HG02571 (cell line): Measurements from ENCODE around the gene EIF4A2.
"Not testable (repeated sequence)": the region's sequence is repeated elsewhere in the genome, so short reads cannot be mapped to it uniquely, and the experiment has no call there.

ENCODE experiments used
- ATAC-seq: cut with Tn5 transposase; IDR thresholded peaks from one replicate; pipeline ENCODE4 v1.9.1; 2021; ENCODE audit warnings: mild to moderate bottlenecking, moderate library complexity; ENCODE audit not compliant: unreplicated experiment

EIF4A2 gene

DNA sequence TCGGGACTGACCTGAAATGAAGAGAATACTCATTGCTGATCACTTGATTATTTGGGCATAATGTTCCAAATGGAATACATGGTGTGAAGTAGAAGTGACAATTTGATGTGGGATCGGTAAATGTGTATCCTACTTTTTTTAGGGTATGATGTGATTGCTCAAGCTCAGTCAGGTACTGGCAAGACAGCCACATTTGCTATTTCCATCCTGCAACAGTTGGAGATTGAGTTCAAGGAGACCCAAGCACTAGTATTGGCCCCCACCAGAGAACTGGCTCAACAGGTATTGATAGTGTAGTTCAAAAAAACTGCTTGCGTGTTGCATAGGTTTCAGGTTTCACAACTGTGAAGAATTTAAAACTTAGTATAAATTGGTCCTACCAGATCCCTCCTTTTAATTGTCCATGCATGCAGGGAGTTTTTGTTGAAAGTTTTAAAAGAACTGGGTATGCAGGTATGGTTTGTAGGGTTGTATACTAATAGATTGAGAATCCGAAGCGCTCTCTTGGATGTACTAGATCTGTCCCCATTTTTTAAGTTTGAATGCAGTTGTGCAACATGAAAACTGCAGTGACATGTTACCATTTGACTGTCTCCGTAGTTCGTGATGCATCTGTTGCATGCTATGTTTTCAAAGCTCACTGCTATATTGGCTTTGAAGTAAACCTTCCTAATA lies 1.6 kb downstream of the EIF4A2 start:
- no peak for ATAC-seq

DNA sequence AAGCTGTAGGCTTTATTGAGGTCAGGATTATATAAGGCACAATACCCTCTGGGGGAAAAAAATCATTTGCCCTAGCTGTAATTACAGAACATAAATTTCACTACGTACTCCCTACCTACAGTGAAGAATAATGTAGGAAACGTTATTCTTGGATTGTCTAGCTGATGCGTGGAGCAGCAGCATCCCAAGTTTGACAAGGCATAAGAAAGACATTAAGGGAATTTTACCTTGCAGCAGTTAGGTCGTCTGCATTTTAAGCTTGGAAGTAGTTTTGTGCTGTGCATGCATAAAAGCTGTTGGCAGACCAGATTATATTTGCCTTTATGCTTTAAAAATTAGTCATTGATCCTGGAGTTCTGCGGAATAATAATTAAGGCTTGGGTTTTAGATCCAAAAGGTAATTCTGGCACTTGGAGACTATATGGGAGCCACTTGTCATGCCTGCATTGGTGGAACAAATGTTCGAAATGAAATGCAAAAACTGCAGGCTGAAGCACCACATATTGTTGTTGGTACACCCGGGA lies 2.2 kb downstream of the EIF4A2 start:
- ATAC-seq, result no peak

DNA sequence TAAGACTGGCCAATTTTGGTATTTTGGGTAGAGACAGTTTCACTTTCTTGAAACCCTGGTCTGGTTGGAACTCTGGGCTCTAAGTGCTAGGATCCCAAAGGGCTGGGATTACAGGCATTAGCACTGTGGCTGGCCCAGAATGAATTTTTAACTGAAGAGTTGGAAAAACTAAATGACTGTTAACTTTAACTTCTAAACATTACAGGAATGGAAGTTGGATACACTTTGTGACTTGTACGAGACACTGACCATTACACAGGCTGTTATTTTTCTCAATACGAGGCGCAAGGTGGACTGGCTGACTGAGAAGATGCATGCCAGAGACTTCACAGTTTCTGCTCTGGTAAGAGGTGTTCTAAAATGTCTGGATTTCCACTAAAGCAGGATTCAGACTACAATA lies 3.5 kb downstream of the EIF4A2 start:
- no peak for ATAC-seq

DNA sequence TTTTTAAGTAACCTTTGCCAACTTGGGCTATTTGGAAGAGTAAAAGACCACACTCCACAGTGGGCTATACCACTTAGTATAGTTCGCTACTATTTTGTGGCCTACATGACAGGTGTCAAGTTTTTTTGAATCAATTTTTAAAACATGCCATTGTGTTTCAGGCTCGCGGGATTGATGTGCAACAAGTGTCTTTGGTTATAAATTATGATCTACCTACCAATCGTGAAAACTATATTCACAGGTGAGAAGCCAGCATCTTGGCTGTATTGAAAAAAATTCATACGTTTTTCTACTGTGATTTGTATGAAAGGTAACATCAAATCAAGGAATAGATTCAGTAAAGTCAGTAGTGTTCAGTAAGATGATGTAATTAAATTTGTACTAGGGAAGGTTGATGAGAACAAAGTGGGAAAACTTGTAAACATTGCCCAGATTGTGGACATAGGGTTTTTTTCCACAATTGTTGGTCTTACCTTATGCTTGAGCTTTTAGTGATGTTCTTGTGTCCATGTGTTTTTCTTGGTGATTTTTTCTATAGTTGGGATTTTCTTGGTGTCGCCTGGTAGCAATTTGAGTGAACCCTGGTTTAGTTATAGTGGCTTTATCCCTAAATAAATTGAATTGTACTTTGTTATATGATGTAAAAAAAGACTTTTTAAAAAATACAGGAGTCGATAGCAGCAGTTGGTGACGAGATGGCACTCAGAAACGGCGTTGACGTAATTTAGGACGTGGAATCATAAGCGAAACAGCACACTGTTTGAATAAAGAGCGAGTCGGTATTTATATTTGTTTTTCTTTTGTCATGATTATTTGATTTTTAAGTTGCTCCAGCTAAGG lies 4.5 kb downstream of the EIF4A2 start:
- no peak for ATAC-seq

DNA sequence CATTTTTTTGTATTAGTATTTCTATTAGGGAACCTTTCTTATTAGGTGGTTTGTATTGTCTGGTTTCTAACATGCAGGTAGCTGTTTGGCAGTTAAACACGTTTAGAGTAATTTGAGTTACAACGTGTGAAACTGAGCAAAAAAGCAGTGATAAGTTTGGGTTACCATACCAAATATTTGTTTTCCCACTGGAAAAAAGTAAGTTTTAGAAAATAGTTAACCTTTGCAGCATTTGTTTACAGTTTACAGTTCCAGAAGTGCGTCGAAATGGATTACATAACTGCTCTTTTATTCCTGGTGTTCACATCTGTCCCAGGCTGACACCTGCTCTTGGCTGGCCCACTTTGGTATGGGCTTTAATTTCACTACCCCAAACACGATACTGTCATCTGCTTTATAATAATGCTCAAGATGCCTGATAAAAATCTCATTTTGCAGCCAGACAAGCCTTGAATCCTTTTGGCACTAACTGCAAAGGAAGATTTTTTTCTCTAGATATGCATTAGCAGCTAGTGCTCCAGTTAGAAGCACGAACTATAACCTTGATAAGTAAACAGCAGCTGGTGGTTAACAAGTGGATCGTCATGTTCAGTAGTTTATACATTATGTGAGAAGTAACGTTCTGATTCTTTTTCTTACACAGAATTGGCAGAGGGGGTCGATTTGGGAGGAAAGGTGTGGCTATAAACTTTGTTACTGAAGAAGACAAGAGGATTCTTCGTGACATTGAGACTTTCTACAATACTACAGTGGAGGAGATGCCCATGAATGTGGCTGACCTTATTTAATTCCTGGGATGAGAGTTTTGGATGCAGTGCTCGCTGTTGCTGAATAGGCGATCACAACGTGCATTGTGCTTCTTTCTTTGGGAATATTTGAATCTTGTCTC lies 5.3 kb downstream of the EIF4A2 start:
- no peak for ATAC-seq

DNA sequence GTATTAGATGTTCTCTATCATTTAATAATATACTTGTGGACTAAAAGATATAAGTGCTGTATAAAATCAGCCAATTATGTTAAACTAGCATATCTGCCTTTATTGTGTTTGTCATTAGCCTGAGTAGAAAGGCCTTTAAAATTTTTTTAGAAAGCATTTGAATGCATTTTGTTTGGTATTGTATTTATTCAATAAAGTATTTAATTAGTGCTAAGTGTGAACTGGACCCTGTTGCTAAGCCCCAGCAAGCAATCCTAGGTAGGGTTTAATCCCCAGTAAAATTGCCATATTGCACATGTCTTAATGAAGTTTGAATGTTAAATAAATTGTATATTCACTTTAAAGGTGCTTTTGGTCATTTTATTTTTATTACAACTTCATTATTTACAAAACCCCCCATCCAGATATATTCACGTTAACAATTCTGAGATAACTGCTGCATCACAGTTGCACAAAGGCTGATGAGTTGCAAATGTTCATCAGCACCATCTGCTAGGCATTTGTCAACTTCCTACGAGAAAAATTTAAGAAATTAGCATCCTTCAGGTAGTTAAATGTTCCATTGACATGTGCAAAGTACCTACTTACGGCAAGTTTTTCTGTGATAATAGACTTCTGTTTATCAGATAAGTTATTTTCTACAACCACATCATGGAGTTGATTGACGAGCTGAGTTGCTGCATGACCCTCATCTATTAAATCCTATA lies 6.3 kb downstream of the EIF4A2 start:
- ATAC-seq, result no peak

DNA sequence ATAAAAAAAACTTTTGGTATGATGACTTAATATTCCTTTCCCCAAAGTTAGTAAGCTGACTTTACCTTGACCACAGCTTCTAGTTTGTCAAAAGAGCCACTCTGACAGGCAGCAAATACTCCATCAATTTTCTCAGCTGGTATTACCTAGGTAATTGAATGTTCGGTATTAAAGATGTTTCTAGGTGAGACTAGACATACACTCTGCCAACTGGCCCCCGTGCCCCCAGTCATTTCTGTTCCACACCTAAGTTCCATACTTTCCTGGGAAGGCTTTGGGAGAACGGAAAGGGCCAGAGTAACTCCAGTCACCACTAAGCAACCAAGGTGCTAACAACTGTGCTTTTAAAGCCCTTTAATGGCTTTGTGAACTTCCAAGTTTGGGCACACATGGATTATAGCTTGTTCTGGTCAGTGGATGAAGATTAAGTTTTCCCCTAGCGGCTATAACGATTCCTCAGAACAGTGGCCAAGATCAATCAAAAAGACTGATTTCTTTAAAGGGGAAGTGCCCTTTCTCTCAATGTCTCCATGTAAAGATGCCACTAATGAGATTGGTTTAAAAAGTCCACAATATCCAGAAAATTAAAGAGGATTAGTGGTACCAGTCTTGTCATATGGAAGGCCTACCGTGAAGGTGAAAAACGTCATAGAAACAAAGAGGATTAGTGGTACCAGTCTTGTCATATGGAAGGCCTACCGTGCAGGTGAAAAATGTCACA lies 7.0 kb downstream of the EIF4A2 start:
- ATAC-seq, result no peak

DNA sequence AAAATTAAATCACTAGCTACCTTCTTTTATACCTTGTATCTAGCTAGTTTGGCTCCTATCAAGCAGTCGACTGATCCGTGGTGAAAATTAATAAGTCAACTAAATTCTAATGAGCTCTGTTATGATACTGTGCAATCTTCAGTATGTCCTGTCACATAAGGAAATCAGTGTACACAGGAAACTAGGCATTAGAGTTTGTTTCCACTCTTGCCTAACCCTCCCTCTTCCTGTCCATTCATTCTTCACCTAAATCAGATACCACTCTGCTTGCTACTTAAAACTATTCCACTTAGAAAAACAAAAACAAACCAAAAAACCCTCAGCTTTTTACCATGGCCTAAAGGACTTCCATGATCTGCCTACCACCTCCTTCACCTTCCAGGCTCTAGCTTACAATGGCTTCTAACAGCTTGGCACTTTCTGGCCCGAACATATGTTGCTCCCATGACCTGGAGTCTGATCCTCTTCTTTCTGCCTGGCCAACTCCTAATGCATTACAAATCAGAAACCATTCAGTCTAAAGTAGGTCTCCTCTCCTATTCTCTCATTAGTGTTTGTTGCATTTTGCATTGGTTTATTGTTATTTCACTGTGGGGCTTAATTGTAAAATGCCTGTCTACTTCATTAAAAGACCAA lies 15.0 kb downstream of the EIF4A2 start:
- ATAC-seq, result no peak

DNA sequence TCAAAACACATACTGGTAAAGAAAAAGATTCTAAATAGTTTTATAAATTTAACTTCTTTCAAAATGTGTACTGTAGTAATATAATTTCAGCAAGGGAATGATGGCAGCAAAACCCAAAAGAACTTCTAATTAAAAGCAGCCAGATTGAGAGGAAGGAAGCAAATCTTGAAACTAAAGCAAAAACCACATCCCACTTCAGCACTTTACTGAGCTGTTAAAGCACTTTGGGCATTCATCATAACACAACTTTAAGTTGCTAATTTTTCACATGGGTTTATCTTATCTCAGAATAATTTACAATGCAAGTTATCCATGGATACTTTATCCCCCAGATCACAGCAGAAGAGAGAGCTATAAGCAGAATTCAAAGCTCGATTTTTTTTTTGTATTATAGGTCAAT lies 16.9 kb downstream of the EIF4A2 start:
- no peak for ATAC-seq

DNA sequence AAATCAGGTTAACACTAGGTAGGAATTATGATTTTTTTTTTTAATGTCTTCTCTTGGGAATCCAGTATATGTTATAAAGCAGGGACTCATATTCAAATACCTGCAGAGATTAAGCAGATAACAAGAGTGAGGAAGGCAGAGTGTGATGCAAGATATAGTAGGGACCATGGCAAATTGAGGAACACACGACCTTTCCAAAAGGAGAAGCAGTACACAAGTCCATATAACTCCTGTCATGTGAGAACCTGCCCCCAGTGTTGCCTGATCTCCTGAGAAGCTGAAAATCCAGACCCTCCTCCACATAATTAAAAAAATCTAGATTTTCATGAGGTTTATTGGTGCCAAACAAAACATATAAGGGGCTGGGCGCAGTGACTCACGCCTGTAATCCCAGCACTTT lies 19.3 kb downstream of the EIF4A2 start:
- no peak for ATAC-seq

DNA sequence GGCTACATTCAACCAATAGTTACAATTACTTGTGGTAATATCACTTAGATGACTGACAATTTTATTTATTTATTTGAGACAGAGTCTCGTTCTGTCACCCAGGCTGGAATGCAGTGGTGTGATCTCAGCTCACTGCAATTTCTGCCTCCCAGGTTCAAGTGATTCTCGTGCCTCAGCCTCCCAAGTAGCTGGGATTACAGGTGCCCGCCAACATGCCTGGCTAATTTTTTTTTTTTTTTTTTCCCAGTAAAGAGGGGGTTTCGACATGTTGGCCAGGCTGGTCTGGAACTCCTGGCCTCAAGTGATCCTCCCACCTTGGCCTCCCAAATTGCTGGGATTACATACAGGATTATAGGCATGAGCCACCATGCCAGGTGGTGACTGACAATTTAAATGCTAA lies 20.1 kb downstream of the EIF4A2 start:
- ATAC-seq, result not testable (repeated sequence)

DNA sequence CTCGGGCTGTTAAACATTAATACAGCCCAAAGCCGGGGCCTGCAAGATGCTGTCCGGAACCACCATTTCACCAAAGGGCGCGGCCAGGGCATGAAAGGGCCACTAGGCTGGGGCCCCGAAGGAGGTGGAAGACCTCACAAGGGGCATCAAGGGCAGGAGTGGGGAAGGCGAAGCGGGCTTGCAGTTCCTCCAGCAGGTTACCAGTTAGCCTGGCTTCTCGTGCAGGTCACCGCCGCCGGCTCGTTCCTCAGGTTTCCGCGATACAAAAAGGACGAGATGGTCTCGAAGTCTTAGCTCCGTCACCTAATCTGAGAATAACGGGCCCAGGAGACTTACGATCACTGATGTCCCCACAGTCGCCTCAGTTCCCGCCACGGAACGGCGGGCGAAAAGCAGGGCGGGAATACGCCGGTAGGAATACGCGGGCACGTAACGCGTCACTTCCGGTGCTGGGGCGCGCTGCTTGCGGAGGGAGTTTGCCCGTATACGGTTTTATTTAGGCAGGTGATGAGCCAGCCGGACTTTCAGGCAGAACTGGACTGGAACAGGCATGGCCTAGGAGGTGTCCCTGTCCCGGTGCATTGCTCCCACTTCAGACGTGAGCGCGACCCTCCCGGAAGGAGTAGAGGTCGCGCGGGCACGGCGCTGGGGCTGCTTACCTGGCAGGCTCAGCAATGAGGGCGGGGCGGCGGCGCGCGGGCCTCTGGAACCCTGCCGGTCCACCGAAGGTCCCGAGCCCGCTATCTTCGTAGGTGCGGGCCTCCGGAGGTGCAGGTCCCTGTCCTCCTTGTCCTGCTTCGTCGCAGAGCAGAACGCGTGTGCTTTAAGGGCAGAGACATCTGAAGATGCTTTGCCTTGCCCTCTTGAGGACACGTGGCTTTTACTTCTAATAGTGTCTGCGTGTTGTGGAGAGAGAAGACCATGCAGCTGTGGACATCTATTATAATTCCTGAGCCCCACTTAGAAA lies 23.0 kb downstream of the EIF4A2 start, which contains the start of gene RFC4:
Gene RFC4 (minus strand): TSS at position 394 of the 967 bp plus-strand sequence. CDS start 1,769 bp downstream, outside the sequence.
- ATAC-seq, result peak; percentile 87

DNA sequence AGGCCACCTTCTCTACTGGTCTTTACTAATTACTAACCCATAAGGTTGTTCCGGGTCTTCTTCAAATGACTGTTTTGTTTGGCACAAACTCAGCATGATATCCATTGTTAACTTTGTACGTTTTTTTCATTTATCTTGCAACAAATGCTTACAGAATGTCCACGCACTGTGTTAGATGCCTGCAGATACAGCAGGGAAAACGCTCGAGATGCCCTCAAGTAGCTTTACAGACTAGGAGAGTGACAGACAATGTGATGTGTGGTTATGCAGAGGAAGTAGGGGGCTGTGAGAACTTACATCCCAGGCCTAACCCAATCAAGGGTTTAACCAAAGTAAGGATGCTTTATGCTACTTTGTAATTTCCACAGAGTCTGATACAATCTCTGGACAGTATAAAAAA lies 23.9 kb downstream of the EIF4A2 start:
- ATAC-seq, result no peak

DNA sequence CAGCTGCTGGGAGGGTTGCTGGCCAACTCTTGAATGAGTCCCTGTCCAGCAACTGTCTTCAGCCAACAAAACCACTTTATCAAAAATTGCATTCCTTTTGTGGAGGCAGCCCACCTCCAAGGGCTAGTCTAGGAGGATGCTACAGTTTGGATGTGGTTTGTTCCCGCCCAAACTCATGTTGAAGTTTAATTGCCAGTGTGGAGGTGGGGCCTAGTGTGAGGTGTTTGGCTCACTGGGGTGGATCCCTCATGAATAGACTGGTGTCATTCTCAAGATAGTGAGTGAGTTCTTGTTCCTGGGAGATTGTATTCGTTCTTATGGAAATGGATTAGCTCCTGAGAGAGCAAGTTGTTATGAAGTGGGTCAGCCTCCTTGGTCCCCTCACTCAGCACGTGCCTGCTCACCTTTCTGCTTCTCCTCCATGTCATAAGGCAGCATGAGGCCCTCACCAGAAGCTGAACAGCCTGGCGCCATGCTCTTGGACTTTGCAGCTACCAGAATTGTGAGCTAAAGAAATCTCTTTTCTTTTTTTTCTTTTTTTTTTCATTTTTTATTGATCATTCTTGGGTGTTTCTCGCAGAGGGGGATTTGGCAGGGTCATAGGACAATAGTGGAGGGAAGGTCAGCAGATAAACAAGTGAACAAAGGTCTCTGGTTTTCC lies 27.1 kb downstream of the EIF4A2 start:
- no peak for ATAC-seq

DNA sequence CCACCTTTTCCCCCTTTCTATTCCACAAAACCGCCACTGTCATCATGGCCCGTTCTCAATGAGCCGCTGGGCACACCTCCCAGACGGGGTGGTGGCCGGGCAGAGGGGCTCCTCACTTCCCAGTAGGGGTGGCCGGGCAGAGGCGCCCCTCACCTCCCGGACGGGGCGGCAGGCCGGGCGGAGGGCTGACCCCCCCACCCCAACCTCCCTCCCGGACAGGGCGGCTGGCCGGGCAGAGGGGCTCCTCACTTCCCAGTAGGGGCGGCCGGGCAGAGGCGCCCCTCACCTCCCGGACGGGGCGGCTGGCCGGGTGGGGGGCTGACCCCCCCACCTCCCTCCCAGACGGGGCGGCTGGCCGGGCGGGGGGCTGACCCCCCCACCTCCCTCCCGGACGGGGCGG lies 27.9 kb downstream of the EIF4A2 start:
- not testable (repeated sequence) for ATAC-seq

DNA sequence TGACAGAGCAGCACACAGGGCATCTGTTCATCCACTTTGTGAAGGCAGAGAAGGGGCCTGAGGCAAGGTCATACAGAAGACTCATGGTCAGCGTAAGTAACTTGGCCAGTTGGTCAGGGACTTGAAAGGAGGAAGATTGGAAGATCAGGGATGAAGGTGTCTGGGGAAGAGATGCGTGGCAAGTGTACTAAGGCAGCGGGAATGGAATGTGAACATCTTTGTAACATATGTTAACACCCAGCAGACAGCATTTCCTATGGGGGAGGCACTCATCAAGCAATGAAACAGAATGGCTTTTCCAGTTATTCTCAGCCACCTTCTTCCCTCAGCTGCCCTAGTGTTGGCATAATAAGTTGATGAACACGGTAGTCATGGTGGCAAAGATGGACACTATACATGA lies 30.7 kb downstream of the EIF4A2 start:
- no peak for ATAC-seq

DNA sequence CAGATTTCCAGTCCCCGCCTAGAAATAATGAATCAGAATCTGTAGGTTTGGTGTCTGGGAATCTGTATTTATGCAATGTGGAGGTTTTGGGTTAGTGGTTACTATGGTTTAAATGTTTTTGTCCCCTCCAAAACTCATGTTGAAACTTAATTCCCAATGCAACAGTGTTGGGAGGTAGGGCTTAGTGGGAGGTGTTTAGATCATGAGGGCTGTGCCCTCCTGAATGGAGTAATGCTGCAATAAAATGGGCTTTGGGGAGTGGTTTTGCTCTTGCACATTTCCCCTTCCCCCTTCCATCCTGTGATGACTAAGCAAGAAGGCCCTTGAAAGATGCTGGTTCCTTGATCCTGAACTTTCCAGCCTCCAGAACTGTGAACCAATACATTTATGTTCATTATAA lies 32.1 kb downstream of the EIF4A2 start:
- no peak for ATAC-seq

DNA sequence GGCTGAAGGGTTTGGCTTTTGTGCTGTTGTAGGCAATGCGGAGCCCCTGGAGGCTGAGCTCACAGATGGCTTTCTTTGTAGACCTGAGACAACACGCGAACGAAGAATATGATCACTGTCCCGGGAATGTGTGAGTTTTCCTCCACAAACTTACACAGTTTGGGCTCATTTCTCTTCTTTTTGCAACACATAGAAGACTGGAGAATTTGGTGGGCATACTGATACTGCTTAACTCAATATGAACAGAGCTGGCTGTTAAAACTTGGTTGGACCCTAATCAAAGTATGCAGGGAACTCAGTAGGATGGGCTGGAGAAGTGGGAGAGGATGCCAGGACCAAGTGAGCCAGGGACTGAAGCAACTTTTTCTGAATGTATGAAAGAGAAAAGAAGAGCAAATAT lies 35.1 kb downstream of the EIF4A2 start:
- ATAC-seq, result no peak
